WTC11 (cell line): ENCODE results near the gene UCP1. TPM values are rescaled to one million over a fixed set of nuclear protein-coding genes. Genes with fewer than 3 reads are reported as not detected.

Experiments used
- ATAC-seq: fragments of 200-7000 bp; cut with Tn5 transposase; 2 replicates; pipeline ENCODE4 v1.10.0; 2021; ENCODE audit warnings: mild to moderate bottlenecking, moderate library complexity
- CTCF ChIA-PET: fragments of 300-600 bp; sonication (Branson Sonifier 250); formaldehyde crosslinking; loops from one replicate; lab custom pipeline; 2021; ENCODE audit warnings: antibody characterized with exemption; lab: Charles Lee
- POLR2A ChIA-PET: fragments of 350-600 bp; sonication (Branson Sonifier 250); formaldehyde crosslinking; loops from one replicate; lab custom pipeline; 2021; ENCODE audit warnings: antibody characterized with exemption; lab: Charles Lee
- DNase-seq: peaks from one replicate; pipeline ENCODE4 v3.0.0; 2021; ENCODE audit warnings: low spot score
- H3K27ac Mint-ChIP-seq: 2 replicates; pipeline ENCODE4 v1.8.0; 2021; ENCODE audit warnings: mixed read lengths
- H3K27me3 Mint-ChIP-seq: 2 replicates; pipeline ENCODE4 v1.8.0; 2021; ENCODE audit warnings: low read depth, mild to moderate bottlenecking, moderate library complexity, mixed read lengths
- H3K36me3 Mint-ChIP-seq: 2 replicates; pipeline ENCODE4 v1.8.0; 2021; ENCODE audit warnings: mixed read lengths
- H3K4me1 Mint-ChIP-seq: 2 replicates; pipeline ENCODE4 v1.8.0; 2022; ENCODE audit warnings: mixed read lengths
- H3K4me3 Mint-ChIP-seq: 2 replicates; pipeline ENCODE4 v1.8.0; 2021; ENCODE audit warnings: mild to moderate bottlenecking, moderate library complexity, mixed read lengths
- H3K9me3 Mint-ChIP-seq: 2 replicates; pipeline ENCODE4 v1.8.0; 2021; ENCODE audit warnings: mixed read lengths
- ATF2 ChIP-seq: sonication (generic); formaldehyde crosslinking; IDR thresholded peaks from 2 replicates; pipeline ENCODE4 v1.8.1; 2022; ENCODE audit warnings: low read depth, missing genetic modification reagents, borderline replicate concordance
- CBFB ChIP-seq: sonication (generic); formaldehyde crosslinking; IDR thresholded peaks from 2 replicates; pipeline ENCODE4 v1.8.1; 2022; ENCODE audit warnings: mild to moderate bottlenecking, low read depth, missing genetic modification reagents
- E2F5 ChIP-seq: sonication (generic); formaldehyde crosslinking; IDR thresholded peaks from 2 replicates; pipeline ENCODE4 v1.8.1; 2022; ENCODE audit warnings: mild to moderate bottlenecking, moderate library complexity, missing genetic modification reagents
- ELF4 ChIP-seq: sonication (generic); formaldehyde crosslinking; IDR thresholded peaks from 2 replicates; pipeline ENCODE4 v1.8.1; 2022; ENCODE audit warnings: low read depth, mild to moderate bottlenecking, moderate library complexity, missing genetic modification reagents
- GRHL2 ChIP-seq: fragments of 250-450 bp; sonication (Bioruptor Pico); IDR thresholded peaks from 2 replicates; pipeline ENCODE4 v1.8.0; 2022; ENCODE audit warnings: mild to moderate bottlenecking, moderate library complexity; ENCODE audit not compliant: insufficient replicate concordance, severe bottlenecking
- HMGA2 ChIP-seq: fragments of 250-450 bp; sonication (Bioruptor Pico); IDR thresholded peaks from 2 replicates; pipeline ENCODE4 v1.4.0; 2021; ENCODE audit warnings: mild to moderate bottlenecking, moderate library complexity
- JUN ChIP-seq: sonication (generic); formaldehyde crosslinking; IDR thresholded peaks from 2 replicates; pipeline ENCODE4 v1.8.0; 2023; ENCODE audit warnings: mild to moderate bottlenecking, missing genetic modification reagents
- KAT7 ChIP-seq: sonication (generic); formaldehyde crosslinking; IDR thresholded peaks from 2 replicates; pipeline ENCODE4 v1.8.1; 2023; ENCODE audit warnings: missing genetic modification reagents, mild to moderate bottlenecking, borderline replicate concordance
- NFYB ChIP-seq: sonication (generic); formaldehyde crosslinking; conservative IDR thresholded peaks from 2 replicates; pipeline ENCODE4 v1.8.0; 2022; ENCODE audit warnings: low read depth, missing genetic modification reagents
- PRRX2 ChIP-seq: fragments of 250-450 bp; sonication (Bioruptor Pico); IDR thresholded peaks from 2 replicates; pipeline ENCODE4 v1.8.0; 2021; ENCODE audit warnings: mild to moderate bottlenecking
- SOX15 ChIP-seq: fragments of 250-450 bp; sonication (Bioruptor Pico); IDR thresholded peaks from 2 replicates; pipeline ENCODE4 v1.9.0; 2021; ENCODE audit warnings: mild to moderate bottlenecking
- TEAD1 ChIP-seq: sonication (generic); formaldehyde crosslinking; IDR thresholded peaks from 2 replicates; pipeline ENCODE4 v1.8.0; 2022; ENCODE audit warnings: mild to moderate bottlenecking, missing genetic modification reagents
- ZNF263 ChIP-seq: sonication (generic); formaldehyde crosslinking; IDR thresholded peaks from 2 replicates; pipeline ENCODE4 v1.8.1; 2022; ENCODE audit warnings: low read depth, mild to moderate bottlenecking, moderate library complexity, missing genetic modification reagents
- ZNF512 ChIP-seq: sonication (generic); formaldehyde crosslinking; IDR thresholded peaks from 2 replicates; pipeline ENCODE4 v1.8.1; 2022; ENCODE audit warnings: missing genetic modification reagents, borderline replicate concordance
- ZNF671 ChIP-seq: fragments of 250-450 bp; sonication (Bioruptor Pico); IDR thresholded peaks from 2 replicates; pipeline ENCODE4 v1.8.0; 2021; ENCODE audit warnings: mild to moderate bottlenecking
- total RNA-seq: library from RNA; stranded (reverse); gene quantifications from 3 replicates; pipeline ENCODE4 v1.2.3, GENCODE V29; 2021
- TF ChIP-seq, protein P1 (sequence below): sonication (generic); formaldehyde crosslinking; conservative IDR thresholded peaks from 2 replicates; pipeline ENCODE4 v1.8.1; 2023; ENCODE audit warnings: mild to moderate bottlenecking, low read depth, missing genetic modification reagents, moderate library complexity
- TF ChIP-seq, protein P2 (sequence below): sonication (generic); formaldehyde crosslinking; IDR thresholded peaks from 2 replicates; pipeline ENCODE4 v1.8.1; 2023; ENCODE audit warnings: mild to moderate bottlenecking, missing genetic modification reagents, moderate library complexity
- TF ChIP-seq, protein P3 (sequence below): fragments of 250-450 bp; sonication (Bioruptor Pico); IDR thresholded peaks from 2 replicates; pipeline ENCODE4 v1.9.0; 2021; ENCODE audit warnings: moderate library complexity, mild to moderate bottlenecking, inconsistent platforms, borderline replicate concordance
- TF ChIP-seq, protein P4 (sequence below): sonication (generic); formaldehyde crosslinking; IDR thresholded peaks from 2 replicates; pipeline ENCODE4 v1.8.0; 2022; ENCODE audit warnings: mild to moderate bottlenecking, missing genetic modification reagents
- TF ChIP-seq, protein P5 (sequence below): fragments of 250-450 bp; sonication (Bioruptor Pico); IDR thresholded peaks from 2 replicates; pipeline ENCODE4 v1.9.0; 2021; ENCODE audit warnings: mild to moderate bottlenecking
- TF ChIP-seq, protein P6 (sequence below): fragments of 250-450 bp; sonication (Bioruptor Pico); IDR thresholded peaks from 2 replicates; pipeline ENCODE4 v1.9.0; 2021; ENCODE audit warnings: mild to moderate bottlenecking

The UCP1 gene
- total RNA-seq, 1 experiment from 2014 or later, result 0.15 TPM

- Mint-ChIP-seq H3K4me3 (no peak overlapping the region), H3K27ac (no peak overlapping the region), H3K36me3 (no peaks in the 10 kb centered on the region), H3K9me3 (no peaks in the 10 kb centered on the region), H3K4me1 (no peaks in the 10 kb centered on the region), H3K27me3 (peaks cover 7% of the 10 kb centered on the region)
- ChIA-PET CTCF (interaction anchor here (2.0 kb wide), 1 partner anchor 10 kb away, joined by 5 read pairs; no protein-coding TSS in a partner anchor), POLR2A (no interaction called here)
- TF ChIP-seq GRHL2 (CRISPR knock-in tag), result no peak
- no peak for TF ChIP-seq PRRX2 (CRISPR knock-in tag)
- TF ChIP-seq, protein P1, sequence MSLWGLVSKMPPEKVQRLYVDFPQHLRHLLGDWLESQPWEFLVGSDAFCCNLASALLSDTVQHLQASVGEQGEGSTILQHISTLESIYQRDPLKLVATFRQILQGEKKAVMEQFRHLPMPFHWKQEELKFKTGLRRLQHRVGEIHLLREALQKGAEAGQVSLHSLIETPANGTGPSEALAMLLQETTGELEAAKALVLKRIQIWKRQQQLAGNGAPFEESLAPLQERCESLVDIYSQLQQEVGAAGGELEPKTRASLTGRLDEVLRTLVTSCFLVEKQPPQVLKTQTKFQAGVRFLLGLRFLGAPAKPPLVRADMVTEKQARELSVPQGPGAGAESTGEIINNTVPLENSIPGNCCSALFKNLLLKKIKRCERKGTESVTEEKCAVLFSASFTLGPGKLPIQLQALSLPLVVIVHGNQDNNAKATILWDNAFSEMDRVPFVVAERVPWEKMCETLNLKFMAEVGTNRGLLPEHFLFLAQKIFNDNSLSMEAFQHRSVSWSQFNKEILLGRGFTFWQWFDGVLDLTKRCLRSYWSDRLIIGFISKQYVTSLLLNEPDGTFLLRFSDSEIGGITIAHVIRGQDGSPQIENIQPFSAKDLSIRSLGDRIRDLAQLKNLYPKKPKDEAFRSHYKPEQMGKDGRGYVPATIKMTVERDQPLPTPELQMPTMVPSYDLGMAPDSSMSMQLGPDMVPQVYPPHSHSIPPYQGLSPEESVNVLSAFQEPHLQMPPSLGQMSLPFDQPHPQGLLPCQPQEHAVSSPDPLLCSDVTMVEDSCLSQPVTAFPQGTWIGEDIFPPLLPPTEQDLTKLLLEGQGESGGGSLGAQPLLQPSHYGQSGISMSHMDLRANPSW (CRISPR knock-in tag), result no peak
- TF ChIP-seq JUN, result no peak
- no peak for TF ChIP-seq ZNF512 (CRISPR knock-in tag)
- TF ChIP-seq ZNF263 (CRISPR knock-in tag), result no peak
- TF ChIP-seq KAT7 (CRISPR knock-in tag), result no peak
- no peak for TF ChIP-seq ELF4 (CRISPR knock-in tag)
- TF ChIP-seq, protein P2, sequence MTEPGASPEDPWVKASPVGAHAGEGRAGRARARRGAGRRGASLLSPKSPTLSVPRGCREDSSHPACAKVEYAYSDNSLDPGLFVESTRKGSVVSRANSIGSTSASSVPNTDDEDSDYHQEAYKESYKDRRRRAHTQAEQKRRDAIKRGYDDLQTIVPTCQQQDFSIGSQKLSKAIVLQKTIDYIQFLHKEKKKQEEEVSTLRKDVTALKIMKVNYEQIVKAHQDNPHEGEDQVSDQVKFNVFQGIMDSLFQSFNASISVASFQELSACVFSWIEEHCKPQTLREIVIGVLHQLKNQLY (CRISPR knock-in tag), result no peak
- TF ChIP-seq, protein P3, sequence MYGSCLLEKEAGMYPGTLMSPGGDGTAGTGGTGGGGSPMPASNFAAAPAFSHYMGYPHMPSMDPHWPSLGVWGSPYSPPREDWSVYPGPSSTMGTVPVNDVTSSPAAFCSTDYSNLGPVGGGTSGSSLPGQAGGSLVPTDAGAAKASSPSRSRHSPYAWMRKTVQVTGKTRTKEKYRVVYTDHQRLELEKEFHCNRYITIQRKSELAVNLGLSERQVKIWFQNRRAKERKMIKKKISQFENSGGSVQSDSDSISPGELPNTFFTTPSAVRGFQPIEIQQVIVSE (CRISPR knock-in tag), result no peak
- DNase-seq (no peak), ATAC-seq (no peak)
These were observed 15.7 kb upstream of the UCP1 start for GRCh38 chr4:140584439-140584838.

DNA sequence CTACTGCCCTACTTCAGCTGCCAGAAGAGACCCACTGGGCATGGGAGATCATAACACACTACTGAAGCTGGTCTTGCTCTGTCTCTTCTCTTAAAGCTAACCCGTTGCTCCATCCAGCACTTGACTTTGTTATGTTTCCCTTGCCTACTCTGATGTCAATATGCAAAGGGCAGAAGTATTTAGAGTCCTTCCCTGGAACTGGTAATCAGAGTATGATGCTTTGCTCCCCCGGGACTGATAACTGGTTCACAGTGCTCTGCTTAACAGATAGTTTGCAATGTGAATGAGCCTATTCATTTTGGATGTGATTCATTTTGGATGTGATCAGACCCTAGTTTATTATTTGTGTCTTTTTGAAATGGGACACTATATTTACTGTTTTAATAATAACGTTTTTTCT, 12.3 kb upstream of the UCP1 start:
- DNase-seq, result no peak
- TF ChIP-seq NFYB (CRISPR knock-in tag), result no peak
- TF ChIP-seq ATF2 (CRISPR knock-in tag), result no peak
- TF ChIP-seq, protein P4, sequence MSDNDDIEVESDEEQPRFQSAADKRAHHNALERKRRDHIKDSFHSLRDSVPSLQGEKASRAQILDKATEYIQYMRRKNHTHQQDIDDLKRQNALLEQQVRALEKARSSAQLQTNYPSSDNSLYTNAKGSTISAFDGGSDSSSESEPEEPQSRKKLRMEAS, result no peak
- no peak for TF ChIP-seq ZNF512 (CRISPR knock-in tag)
- TF ChIP-seq, protein P5, sequence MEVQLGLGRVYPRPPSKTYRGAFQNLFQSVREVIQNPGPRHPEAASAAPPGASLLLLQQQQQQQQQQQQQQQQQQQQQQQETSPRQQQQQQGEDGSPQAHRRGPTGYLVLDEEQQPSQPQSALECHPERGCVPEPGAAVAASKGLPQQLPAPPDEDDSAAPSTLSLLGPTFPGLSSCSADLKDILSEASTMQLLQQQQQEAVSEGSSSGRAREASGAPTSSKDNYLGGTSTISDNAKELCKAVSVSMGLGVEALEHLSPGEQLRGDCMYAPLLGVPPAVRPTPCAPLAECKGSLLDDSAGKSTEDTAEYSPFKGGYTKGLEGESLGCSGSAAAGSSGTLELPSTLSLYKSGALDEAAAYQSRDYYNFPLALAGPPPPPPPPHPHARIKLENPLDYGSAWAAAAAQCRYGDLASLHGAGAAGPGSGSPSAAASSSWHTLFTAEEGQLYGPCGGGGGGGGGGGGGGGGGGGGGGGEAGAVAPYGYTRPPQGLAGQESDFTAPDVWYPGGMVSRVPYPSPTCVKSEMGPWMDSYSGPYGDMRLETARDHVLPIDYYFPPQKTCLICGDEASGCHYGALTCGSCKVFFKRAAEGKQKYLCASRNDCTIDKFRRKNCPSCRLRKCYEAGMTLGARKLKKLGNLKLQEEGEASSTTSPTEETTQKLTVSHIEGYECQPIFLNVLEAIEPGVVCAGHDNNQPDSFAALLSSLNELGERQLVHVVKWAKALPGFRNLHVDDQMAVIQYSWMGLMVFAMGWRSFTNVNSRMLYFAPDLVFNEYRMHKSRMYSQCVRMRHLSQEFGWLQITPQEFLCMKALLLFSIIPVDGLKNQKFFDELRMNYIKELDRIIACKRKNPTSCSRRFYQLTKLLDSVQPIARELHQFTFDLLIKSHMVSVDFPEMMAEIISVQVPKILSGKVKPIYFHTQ (CRISPR knock-in tag), result no peak
- no peak for TF ChIP-seq TEAD1 (CRISPR knock-in tag)
- TF ChIP-seq, protein P6, sequence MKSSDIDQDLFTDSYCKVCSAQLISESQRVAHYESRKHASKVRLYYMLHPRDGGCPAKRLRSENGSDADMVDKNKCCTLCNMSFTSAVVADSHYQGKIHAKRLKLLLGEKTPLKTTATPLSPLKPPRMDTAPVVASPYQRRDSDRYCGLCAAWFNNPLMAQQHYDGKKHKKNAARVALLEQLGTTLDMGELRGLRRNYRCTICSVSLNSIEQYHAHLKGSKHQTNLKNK (CRISPR knock-in tag), result no peak
- TF ChIP-seq CBFB (CRISPR knock-in tag), result no peak
- no peak for TF ChIP-seq ZNF263 (CRISPR knock-in tag)
- TF ChIP-seq SOX15 (CRISPR knock-in tag), result no peak
- no peak for TF ChIP-seq GRHL2 (CRISPR knock-in tag)
- TF ChIP-seq ZNF671 (CRISPR knock-in tag), result no peak
- TF ChIP-seq E2F5, result no peak
- no peak for TF ChIP-seq HMGA2

More for the DNA sequence above, 12.3 kb upstream of the UCP1 start:
- CTCF ChIA-PET, result no interaction called here
- ATAC-seq, result no peak
- Mint-ChIP-seq H3K36me3 (no peaks in the 10 kb centered on the region), H3K9me3 (no peaks in the 10 kb centered on the region), H3K27ac (no peak overlapping the region), H3K4me3 (no peak overlapping the region), H3K4me1 (no peaks in the 10 kb centered on the region), H3K27me3 (peaks cover 28% of the 10 kb centered on the region)
- POLR2A ChIA-PET, result no interaction called here
